Frontal cortex (tissue), 4 donors: ENCODE measurements around the gene TSPOAP1. TPM values are rescaled to one million over a fixed set of nuclear protein-coding genes. Genes with fewer than 3 reads are reported as not detected.

Source experiments
- DNase-seq, 2 donors: peaks; one replicate each; pipeline ENCODE4 v3.0.0; 2012; ENCODE audit warnings: low spot score in 2 of 2
- FAIRE-seq: peaks from 2 replicates; lab custom pipeline; 2012; peaks lifted over from hg19 to GRCh38; lab: Jason Lieb, UNC
- total RNA-seq: library from RNA; depleted of rRNA; stranded (reverse); fragments of >200 nt; gene quantifications from one replicate; pipeline ENCODE4 v1.2.3, GENCODE V29; 2014
- donor health status: control.
- donor health status: control.
- donor health status: control.

Gene TSPOAP1
- 31.0 TPM for total RNA-seq

DNA sequence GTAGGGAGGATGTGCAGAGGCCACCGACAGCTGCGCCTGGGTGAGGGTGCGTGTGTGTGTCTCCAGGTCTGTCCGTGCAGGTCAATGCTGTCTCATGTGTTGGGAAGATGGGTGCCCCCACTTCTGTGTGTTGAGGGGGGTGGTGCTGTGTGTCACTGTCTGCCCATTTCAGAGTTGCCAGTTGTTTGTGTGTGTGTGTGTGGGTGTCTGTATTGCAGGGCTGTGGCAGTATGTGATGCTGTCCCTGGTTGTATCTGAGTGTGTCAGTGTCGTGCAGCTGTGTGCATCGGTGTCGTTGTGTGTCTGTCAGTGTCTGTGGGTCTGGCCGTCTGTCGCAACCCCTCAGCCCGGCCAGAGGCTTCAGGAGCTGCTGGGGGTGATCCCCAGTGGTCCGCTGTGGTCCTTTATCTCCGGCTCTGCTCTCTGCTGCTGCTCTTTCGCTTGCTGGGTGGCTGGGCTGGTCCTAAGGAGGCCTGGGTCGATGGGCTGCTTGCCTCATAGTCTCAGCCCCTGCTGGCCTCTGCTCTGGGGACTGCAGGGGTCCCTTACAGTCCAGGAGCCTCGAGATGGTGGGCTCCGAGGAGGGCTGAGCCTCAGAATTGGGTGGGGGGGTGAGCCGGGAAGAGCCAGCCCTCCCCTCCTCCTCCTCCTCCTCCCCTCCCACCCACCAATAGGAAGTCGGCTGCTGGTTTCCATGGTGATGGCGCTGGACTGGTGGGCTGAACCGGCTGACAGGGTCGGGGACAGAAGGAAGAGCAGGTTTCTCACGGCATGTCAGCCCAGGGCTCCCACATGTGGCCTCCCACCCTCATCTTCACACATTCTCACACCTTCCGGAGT, at the start of gene TSPOAP1:
Gene TSPOAP1, minus strand, starts transcription at position 601 of the 840 bp plus-strand sequence. CDS start 875 bp downstream, outside the sequence.
- DNase-seq (peak; percentile 57 to 61), FAIRE-seq (no peak)

- no peak for DNase-seq
- no peak for FAIRE-seq
These were observed 49.1 kb upstream of the TSPOAP1 start for GRCh38 chr17:58377661-58378060.

DNA sequence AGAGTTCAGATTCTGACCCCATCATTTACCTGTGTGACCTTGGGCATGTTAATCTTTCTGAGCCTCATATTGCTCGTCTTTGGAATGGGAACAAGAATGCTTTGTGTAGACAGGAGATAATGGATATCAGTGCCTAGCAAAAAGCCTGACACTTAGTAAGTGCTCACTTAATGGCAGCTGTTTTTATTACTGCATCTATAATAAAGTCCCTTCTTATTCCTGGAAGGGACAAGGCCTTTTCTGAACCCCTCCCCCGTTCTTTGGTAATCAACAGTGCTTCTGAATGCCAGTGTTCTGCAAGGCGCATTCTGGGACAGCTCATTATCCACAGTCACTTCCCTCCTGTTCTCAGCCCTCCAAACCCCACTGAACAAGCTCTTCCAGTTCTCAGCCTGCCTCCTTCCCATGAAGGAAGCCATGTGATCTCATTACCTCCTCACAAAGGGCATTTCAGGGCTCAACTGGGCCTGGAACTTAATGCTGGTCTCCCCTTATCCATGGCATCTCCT, 48.6 kb upstream of the TSPOAP1 start:
- DNase-seq, result no peak
- no peak for FAIRE-seq

- FAIRE-seq (no peak), DNase-seq (no peak)
These were observed 47.9 kb upstream of the TSPOAP1 start for GRCh38 chr17:58376472-58377000.

DNA sequence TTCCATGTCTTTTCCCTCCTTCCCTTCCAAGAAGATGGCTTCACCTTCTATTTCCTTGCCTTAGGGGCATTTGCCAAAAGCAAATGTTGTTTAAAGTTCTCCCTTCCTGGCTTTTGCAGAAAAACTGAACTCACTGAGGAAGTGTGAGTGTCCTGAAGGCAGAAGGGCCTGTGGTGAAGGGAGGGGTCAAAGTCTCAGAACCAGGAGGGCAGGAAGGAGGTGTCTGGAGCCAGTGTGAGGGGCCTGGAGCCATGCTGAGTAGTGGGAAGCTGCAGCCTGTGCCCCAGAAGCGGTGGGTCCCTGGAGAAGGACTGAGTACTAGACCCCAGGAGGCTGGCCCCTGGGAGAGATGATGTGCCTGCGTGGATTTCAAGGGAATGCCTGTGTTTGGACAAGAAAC, 47.2 kb upstream of the TSPOAP1 start:
- FAIRE-seq, result no peak
- no peak for DNase-seq

- no peak for DNase-seq
- no peak for FAIRE-seq
These were observed 46.7 kb upstream of the TSPOAP1 start for GRCh38 chr17:58375256-58375655.

- no peak for DNase-seq
- no peak for FAIRE-seq
These were observed 45.3 kb upstream of the TSPOAP1 start for GRCh38 chr17:58373923-58374322.

GRCh38 chr17:58373003-58373402, 44.4 kb upstream of the TSPOAP1 start:
- DNase-seq (no peak), FAIRE-seq (no peak)

GRCh38 chr17:58371300-58371950, 42.8 kb upstream of the TSPOAP1 start:
- FAIRE-seq (no peak), DNase-seq (no peak)

- FAIRE-seq, result no peak
These were observed 42.1 kb upstream of the TSPOAP1 start for GRCh38 chr17:58370716-58371115.

DNA sequence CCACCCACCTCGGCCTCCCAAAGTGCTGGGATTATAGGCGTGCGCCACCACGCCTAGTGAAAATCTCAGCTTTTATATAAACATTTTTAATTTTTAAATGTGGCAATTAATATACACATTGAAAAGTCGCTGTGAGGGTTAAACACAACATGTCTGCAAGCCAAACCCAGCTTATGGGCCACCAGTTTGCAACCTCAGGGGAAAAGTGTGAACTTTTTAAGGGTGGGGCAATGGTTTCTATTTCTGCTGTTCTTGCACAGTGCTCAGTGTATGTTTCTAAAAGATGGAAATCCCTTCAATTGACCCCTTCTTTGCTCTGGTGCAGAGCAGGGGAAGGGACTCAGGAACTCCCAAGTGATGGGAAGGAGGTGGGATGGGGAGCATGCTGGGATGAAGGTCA, 41.7 kb upstream of the TSPOAP1 start:
- DNase-seq (no peak), FAIRE-seq (no peak)

More at GRCh38 chr17:58370716-58371115, 42.1 kb upstream of the TSPOAP1 start:
- no peak for DNase-seq

- DNase-seq (no peak), FAIRE-seq (no peak)
These were observed 40.8 kb upstream of the TSPOAP1 start for GRCh38 chr17:58369214-58370031.

- FAIRE-seq, result no peak
These were observed 40.2 kb upstream of the TSPOAP1 start for GRCh38 chr17:58368860-58369213.

DNA sequence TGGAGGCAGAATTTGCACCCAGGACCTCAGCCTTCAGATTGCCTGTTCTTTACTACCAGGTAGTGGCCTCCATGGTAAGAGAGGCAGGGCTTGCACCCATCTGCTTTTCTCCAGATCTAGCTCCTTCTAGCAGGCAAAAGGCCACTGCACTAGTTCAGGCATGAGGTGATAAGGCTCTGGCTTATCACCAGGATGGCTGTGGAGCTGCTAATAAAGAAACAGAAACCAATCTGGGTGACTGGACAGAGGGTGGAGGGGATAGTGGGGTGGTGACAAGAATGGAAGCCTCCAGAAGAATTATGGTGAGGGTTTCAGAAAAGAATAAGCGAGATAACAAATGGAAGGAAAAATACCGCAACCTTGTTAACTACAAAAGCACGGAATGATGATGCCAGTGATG, 38.9 kb upstream of the TSPOAP1 start:
- no peak for FAIRE-seq
- no peak for DNase-seq

More at GRCh38 chr17:58368860-58369213, 40.2 kb upstream of the TSPOAP1 start:
- DNase-seq, result no peak

DNA sequence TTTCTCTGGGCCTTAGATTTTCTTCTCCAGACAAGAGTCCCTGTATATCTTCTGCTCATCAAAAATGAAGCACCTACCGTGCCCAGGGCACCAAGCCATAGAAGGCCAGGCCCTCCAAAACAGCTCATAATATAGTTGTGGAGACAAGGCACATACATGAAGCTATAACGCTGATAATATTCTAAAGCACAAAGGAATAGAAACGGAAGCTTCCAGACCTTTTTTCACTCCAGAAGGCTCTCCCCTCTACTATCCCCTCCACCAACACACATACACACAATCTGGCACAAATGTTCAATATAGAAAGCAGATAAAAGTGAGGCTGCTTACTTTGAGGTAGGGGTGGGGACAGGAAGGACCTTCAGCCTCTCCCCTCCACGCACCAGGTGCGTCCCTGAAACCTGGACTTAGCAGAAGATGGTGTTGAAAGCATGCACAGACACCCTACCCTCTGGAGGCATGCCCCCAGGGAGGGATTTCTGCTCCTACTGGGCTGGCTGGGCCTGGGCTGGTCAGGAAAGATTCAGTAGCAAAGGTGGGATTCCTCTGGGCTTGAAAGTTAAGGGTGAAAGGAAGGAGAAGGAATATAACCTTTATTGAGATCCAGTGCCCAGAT, 37.5 kb upstream of the TSPOAP1 start:
- no peak for FAIRE-seq

DNA sequence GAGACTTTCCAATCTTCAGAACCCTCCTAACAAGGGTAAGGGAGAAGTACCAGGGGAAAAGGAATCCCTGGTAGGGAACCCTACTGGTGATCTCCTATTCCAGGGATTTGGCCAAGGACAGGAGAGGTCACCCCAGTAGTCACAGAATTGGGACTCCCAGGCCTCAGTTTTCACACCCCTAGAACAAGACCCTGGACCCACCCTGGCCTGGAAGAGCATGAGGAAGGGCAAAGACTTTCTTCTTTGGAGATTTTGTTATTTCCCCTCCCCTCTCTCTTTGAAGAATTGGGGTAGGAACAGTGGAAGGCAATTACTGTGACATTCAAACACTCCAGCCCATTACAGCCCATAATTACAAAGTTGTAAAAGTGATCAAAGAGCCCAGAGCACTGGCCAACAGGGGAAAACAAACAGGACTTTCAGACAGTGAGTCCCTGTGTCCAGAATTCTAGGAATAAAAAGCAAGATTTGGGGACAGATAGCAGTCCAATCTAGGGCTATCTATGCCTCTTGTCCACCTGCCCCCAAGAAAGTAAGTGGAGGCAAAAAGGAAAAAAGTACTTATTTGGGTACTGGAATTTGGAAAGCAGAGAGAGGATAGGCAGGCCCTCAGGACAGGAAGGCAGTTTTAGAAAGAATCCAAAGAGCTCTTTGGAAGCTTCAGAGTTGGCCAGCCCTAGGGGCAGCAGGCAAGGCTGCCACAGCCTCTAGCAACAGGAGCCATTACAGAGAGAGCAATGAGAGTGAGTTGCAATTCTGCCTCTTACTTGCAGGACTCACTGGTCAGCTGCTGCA, 36.8 kb upstream of the TSPOAP1 start:
- DNase-seq, result no peak
- no peak for FAIRE-seq

More for the DNA sequence above, 37.5 kb upstream of the TSPOAP1 start:
- DNase-seq, result no peak

DNA sequence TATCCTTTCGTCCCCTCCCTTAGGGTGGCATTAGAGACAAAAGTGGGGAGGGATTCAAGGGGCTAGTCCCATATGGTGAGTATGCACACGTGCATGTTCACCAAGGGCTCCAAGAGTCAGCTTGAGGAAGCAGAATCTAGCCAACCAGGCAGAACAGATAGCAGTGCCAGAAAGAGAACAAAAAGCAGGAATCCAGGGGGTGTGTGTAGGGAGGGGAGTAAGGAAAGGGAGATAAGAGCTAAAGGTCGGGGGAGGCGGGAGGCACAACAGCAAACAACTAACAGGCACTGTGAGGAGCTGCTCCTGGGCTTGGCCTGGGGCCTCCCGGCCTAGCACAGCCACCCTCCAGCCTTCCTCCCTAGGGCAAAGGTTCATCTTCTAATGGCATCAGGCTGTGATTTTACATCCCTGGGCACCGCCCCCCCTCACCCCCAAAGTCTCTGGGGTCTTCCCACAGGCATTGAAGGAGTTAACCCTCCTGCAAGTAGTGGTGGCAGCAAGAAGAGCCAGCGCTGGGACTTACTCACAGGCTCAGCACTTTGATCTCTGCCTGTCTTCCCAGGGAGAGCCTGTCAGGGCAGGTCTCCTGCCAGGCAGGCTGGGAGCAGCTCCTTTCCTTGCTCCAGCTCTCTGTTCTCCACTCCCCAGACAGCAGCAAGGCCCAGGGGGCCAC, 35.8 kb upstream of the TSPOAP1 start:
- no peak for FAIRE-seq
- no peak for DNase-seq

- FAIRE-seq, result no peak
- DNase-seq, result no peak
These were observed 35.0 kb upstream of the TSPOAP1 start for GRCh38 chr17:58363457-58364185.
